LHCN-M2 (cell line): Measurements from ENCODE around the gene NPC1. TPM values are rescaled to one million over a fixed set of nuclear protein-coding genes. Genes with fewer than 3 reads are reported as not detected.
"Not testable (repeated sequence)": the region's sequence is repeated elsewhere in the genome, so short reads cannot be mapped to it uniquely, and the experiment has no call there.

Experiments
- DNase-seq: peaks from one replicate; pipeline ENCODE4 v3.0.0-alpha.2; 2012; ENCODE audit warnings: low read depth
- total RNA-seq: library from RNA; depleted of rRNA; stranded (reverse); fragments of >200 nt; gene quantifications from 2 replicates; pipeline ENCODE4 v1.2.3, GENCODE V29; 2014

NPC1 gene
- total RNA-seq, 1 experiment from 2014 or later: 71.8 TPM

DNA sequence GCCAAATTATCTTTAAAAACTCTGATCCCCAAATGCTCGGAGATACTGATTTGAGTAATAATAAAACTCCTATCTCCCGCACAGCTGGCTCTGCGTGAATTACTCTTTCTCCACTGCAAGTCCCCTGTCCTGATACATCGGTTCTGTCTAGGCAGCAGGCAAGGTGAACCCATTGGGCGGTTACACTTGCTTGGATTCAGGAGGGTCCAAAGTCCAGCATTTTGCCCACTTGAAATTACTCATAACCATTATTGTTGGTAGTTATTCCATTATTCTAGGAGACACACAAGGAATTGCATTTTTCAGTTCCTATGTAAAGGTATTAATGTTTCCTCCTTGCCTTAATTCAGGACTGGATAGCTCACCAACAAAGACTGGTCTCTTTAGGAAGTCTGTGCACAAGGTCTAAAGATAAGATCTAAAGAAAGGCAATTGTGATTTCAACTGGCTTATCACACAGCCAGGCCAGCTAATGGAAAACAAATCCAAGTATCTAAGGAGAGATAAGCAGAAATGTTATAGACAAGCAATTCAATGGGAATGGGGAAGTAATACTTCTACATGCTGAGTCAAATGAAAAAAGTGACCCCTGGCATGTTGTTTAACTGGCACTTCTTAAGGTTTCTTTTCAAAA lies 23.2 kb upstream of the NPC1 start:
- DNase-seq: no peak

DNA sequence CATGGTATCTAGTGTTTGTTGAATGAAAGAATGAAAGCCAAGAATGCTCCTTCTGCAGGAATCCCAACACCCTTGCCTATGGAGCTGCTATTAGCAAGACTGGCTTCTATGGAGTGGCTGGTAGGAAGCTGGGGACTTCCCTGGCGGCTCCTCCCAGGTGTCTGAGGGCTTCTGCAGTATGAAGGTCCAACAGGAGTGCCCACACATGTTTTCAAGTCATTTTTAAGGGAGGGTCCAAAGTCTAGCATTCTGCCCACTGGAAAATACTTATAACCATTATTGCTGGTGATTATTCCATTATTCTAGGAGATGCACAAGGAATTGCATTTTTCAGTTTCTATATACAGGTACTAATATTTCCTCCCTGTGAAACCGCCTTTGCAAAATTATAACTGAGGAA lies 21.9 kb upstream of the NPC1 start:
- no peak for DNase-seq

DNA sequence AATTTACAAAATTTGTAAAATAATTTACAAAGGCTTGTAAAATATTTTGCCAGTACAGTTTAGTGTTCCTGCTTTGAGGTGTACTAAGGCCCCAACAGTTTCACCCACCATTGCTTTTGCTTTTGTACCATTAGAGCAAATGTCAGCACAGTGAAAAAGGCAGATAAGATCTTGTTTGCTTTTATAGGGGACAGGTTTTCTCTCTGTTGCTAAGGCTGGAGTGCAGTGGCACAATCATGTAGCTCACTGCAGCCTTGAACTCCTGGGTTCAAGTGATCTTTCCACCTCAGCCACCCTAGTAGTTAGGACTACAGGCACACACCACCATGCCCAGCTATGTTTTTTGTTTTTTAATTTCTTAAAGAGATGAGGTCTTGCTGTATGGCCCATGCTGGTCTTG lies 19.6 kb upstream of the NPC1 start:
- no peak for DNase-seq

DNA sequence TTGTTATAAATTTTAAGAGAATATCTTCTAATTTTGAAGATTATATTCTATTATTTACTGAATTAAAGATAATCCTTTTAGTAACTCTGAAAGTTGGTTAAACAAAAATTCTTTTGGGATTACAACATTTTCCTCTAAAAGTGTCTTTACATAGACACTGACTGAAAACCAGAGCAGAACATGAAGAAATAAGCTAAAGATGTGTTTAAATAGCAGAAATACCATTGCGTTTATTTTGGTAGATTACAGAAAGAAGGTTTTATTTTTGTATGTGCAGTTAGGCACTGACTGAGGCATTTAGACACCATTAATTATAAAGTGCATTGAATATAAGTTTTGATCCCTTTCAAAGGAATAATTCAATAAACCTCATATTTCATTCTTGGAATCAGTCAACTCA lies 13.5 kb upstream of the NPC1 start:
- no peak for DNase-seq

DNA sequence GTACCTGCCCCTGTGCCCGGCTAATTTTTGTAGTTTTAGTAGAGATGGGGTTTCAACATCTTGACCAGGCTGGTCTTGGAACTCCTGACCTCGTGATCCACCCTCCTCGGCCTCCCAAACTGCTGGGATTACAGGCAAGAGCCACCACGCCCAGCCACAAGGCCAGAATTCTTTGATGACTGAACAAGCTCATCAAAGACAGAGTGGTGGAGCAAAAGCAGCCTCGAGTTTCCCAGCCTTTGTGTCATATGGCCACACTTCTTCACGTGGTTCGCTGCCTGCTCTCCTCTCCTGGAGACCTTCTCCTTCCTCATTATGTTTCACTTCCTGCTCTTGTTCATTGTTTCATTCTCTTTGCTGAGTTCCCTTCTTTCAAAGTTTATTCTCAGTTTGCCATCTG lies 9.9 kb upstream of the NPC1 start:
- no peak for DNase-seq

GRCh38 chr18:23595591-23595990 lies 9.3 kb upstream of the NPC1 start:
- no peak for DNase-seq

DNA sequence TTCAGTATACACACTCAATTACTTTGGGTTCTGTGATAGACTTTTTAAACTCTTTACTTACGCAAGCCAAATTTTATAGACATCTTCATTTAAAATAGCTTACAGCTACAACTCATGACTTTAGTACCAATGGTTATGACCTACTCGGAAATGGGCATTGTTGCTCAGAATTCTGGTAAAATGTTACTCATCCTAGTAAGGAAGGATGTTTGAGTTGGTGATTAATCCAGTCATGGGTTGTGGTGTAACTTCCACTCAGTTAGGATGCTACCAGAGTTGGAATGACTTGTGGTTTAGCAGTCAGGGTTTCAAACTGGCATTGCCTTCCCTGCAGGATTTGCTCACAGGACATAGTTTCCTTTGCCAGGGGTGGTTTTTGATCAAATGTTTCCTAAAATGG lies 7.4 kb upstream of the NPC1 start:
- peak; percentile 97 for DNase-seq

GRCh38 chr18:23592911-23593310 lies 6.6 kb upstream of the NPC1 start:
- no peak for DNase-seq

GRCh38 chr18:23591011-23591410 lies 4.7 kb upstream of the NPC1 start:
- peak; percentile 54 for DNase-seq

DNA sequence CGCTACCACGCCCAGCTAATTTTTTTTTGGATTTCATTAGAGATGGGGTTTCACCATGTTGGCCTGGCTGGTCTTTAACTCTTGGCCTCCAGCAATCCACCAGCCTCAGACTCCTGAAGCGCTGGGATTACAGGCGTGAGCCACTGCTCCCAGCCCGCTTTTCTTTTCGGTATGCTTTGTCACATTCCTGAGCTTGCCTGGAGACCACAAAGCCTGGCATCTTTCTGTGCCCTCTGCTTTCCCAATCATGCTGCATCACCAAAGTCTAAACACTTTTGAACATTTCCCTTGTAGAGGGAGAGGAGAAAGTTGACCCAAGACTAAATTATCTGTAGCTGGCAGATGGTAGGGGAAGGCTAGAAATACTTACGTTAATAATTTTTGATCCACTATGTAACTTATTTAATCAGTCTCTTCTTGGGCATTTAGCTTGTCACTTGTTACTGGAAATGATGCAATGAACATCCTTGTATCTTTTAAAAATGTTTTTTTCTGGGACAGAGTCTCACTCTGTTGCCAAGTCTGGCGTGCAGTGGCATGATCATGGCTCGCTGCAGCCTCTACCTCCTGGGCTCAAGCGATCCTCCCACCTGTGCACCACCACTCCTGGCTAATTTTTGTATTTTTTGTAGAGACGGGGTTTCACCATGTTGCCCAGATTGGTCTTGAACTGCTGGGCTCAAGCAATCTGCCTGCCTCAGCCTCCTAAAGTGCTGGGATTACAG lies 2.7 kb upstream of the NPC1 start:
- peak; percentile 85 for DNase-seq

DNA sequence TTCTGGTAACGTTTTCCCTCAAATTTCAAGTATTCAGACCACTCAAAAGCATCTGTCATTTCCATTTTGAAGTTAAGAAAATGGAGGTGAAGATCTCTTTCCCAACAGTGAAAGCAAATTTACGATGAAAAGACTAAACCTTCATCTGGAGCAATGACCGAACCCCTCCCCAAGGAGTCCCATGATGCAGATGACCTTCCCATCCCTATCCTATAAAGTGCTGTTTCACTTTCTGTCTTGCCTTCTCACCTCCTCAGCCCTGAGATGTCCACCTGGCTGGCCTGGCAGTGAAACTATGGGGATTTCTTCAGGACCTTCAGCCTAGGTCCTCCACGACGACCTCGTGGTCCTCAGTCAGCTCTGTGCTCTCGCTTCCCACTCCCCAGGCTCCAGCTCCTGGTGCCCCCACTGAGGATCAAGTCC lies 925 bp upstream of the NPC1 start:
- no peak for DNase-seq

GRCh38 chr18:23585897-23586248 lies 433 bp downstream of the NPC1 start:
- no peak for DNase-seq

GRCh38 chr18:23585007-23585871 lies 1.1 kb downstream of the NPC1 start:
- DNase-seq: peak; percentile 36

- DNase-seq: no peak
These were observed 2.0 kb downstream of the NPC1 start for GRCh38 chr18:23584019-23584983.

DNA sequence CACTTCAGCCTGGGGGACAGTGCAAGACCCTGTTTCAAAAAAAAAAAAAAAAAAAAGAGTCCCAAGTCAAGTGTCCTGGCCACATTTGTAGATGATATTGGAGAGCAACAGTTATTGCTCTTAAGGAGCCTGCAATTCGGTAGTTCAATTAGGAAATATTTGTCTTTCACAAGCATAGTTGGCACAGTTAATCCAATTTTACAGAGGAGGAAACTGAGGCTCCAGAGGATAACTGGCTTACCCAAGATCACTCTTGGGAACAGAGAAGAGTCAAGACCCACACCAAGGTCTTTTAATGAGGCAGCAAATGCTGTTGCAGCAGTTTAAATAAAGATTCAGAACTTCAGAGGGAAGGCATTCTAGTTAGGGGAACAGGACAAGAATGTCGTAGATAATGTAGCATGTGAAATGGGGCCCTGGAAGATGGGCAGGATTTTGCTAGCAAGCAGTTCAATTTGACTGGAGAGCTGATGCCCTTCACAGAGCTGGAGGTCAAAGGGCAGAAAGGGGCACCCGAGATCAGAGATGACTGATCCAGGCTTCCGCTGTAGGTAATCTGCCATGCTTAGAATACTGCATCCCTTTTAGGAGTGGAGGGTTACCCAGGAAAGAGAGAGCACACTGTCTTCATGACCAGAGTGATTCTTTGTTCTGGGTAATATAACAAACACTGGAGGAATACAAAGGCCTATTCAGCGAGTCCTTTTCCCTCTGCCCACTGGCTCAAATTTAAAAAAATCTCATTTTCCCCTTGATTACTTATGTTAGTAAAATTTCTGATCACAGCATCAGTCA lies 3.0 kb downstream of the NPC1 start:
- no peak for DNase-seq

- DNase-seq: peak; percentile 89
These were observed 5.5 kb downstream of the NPC1 start for GRCh38 chr18:23580677-23581367.

DNA sequence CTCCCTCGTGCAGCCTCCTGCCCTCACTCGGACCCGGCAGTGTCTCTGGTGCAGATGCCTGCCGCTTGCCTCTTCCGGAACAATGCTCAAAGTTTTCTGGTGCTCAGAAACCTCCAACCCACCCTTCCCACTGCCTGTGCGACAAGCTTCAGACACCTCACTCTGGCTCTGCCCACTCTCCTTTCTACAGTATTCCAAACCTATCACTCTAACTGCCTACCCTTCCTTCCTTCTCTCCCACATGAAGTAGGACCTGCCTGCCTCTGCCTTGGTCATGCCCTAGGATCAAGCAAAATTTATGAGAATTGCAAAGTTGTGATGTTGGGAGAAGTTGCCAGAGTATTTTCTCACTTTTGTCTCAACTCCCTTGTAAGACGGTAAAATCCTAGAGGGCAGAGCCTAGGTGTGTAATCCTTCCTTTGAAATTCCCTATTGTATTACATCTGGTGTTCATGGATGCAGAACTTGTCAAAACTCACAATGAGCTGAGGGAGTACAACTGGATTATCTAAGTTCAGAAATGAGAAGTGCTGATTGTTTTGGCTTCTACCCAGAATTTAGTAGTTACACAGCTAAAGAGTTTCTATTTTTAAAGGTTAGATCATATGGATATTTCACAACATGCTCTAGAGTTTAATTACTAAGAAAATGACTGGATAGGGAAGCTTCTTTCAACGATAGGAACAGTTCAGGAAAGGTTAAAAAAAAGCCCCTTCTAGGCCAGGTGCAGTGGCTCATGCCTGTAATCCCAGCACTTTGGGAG lies 7.2 kb downstream of the NPC1 start:
- peak; percentile 44 for DNase-seq

DNA sequence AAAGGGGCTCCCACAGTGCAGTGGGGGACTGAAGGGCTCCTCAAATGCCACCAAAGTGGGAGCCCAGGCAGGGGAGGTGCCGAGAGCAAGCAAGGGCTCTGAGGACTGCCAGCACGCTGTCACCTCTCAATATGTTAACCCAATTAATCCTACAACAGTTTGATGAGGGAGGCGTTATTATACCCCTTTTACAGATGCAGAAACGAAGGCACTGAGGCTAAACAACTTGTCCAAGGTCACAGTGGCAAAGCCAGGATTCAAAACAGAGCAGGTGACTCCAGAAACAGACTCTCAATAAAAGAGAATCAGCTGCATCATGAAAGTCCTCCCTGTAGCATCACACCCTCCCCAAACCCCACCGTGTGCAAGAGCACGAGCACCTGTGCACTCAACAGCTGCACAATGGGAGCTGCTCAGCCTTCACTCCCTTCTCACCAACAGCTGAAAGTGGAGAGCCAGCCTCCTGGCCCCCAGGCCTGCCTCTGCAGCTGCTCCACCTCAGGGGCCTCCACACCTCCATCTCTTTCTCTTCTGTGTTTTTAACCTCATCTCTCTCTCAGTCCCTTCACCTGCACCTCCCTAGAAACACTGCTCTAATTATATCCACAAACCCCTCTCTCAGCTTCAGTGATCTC lies 8.1 kb downstream of the NPC1 start:
- peak; percentile 67 for DNase-seq

DNA sequence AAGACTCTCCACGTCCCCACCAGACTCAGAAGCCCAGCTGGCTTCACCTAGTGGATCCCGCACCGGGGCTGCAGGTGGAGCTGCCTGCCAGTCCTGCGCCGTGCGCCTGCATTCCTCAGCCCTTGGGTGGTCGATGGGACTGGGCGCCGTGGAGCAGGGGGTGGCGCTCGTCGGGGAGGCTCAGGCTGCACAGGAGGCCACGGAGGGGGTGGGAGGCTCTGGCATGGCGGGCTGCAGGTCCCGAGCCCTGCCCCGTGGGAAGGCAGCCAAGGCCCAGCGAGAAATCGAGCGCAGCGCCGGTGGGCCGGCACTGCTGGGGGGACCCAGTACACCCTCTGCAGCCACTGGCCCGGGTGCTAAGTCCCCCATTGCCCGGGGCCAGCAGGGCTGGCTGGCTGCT lies 8.8 kb downstream of the NPC1 start:
- DNase-seq: not testable (repeated sequence)
